ENCODE data around the gene MAB21L4.

GRCh38 chr2:240850026-240850425, 45.9 kb downstream of the MAB21L4 start:
- TF ChIP-seq CTCF (IDR thresholded peaks at IDR 0.05; ENCODE audit: control extremely low read depth in 1 of 3, insufficient read depth in 1 of 3, low read depth in 1 of 3, low read length in 3 of 3) (no peak), CEBPB (IDR thresholded peaks at IDR 0.05; ENCODE audit: low read depth, low read length) (no peak), CHD1 (IDR thresholded peaks at IDR 0.05; ENCODE audit: low read depth, low read length) (no peak)

All from H1 (cell line).